HepG2 (cell line): ENCODE data around the gene WASHC4. TPM values are rescaled to one million over a fixed set of nuclear protein-coding genes. Genes with fewer than 3 reads are reported as not detected.

Experiments
- ATAC-seq: fragments of 200-7000 bp; cut with Tn5 transposase; 3 replicates; pipeline ENCODE4 v1.9.1; 2020; ENCODE audit warnings: mild to moderate bottlenecking, moderate library complexity
- BruUV-seq: library from RNA; stranded (reverse); fragments of 400-500 nt; replicated peaks from 2 replicates; lab custom pipeline; 2021; lab: Mats Ljungman, UMichigan
- CTCF ChIA-PET: fragments of 300-600 bp; formaldehyde crosslinking; extraction: SDS; loops from one replicate; lab custom pipeline; 2021; ENCODE audit warnings: low total read pairs, inconsistent platforms, low intra/inter-chr PET ratio; lab: Yijun Ruan, JAX
- POLR2A ChIA-PET: fragments of 350-600 bp; sonication (Branson Sonifier 250); formaldehyde crosslinking; loops from one replicate; lab custom pipeline; 2020; ENCODE audit warnings: antibody characterized with exemption, inconsistent platforms; lab: Yijun Ruan, JAX
- DNase-seq: peaks from one replicate; pipeline ENCODE4 v3.0.0-alpha.2; 2015; ENCODE audit warnings: low spot score
- FAIRE-seq: peaks from 3 replicates; lab custom pipeline; 2011; peaks lifted over from hg19 to GRCh38; lab: Jason Lieb, UNC
- H2AFZ ChIP-seq: one replicate; pipeline ENCODE4 v1.6.1; 2011; ENCODE audit warnings: low read length, inconsistent platforms
- H3K27ac ChIP-seq: fragments of 300-600 bp; 3 replicates; pipeline ENCODE4 v1.8.0; 2011; ENCODE audit warnings: mixed run types, mild to moderate bottlenecking, mixed read lengths, low read length, inconsistent platforms; ENCODE audit not compliant: insufficient read depth; ENCODE audit errors: extremely low read length
- H3K27me3 ChIP-seq, 2 experiments: fragments of 200-600 bp in 1 of 2; 2 replicates in 1 of 2; 3 replicates in 1 of 2; pipeline versions ENCODE4 v1.6.0 to v1.8.0; 2011; ENCODE audit warnings: low read length in 2 of 2, mild to moderate bottlenecking in 2 of 2, moderate library complexity in 2 of 2, inconsistent platforms in 1 of 2; ENCODE audit not compliant: insufficient read depth in 2 of 2, control insufficient read depth in 1 of 2
- H3K36me3 ChIP-seq, 2 experiments: fragments of 200-600 bp in 1 of 2; replicated peaks in 1 of 2; 2 replicates in 1 of 2; 3 replicates in 1 of 2; pipeline versions ENCODE4 v1.5.1 to v1.8.0; 2011; ENCODE audit warnings: low read length in 2 of 2, inconsistent platforms in 1 of 2; ENCODE audit not compliant: insufficient read depth in 2 of 2, control insufficient read depth in 1 of 2
- H3K4me1 ChIP-seq: 2 replicates; pipeline ENCODE4 v1.5.1; 2012; ENCODE audit warnings: low read length, inconsistent platforms; ENCODE audit not compliant: insufficient read depth
- H3K4me2 ChIP-seq: 2 replicates; pipeline ENCODE4 v1.6.0; 2011; ENCODE audit warnings: low read depth, low read length, inconsistent platforms
- H3K4me3 ChIP-seq, 3 experiments: fragments of 200-600 bp in 1 of 3; sonication (generic), shearing (Covaris generic) in 1 of 3; replicated peaks in 1 of 3; 2 replicates each; pipeline ENCODE4 v1.5.1; 2011 to 2016; ENCODE audit warnings: low read length in 3 of 3, inconsistent platforms in 2 of 3, low read depth in 2 of 3, mild to moderate bottlenecking in 2 of 3, control low read depth in 1 of 3, mixed read lengths in 1 of 3; ENCODE audit not compliant: insufficient read depth in 1 of 3
- H3K79me2 ChIP-seq: one replicate; pipeline ENCODE4 v1.6.1; 2011; ENCODE audit warnings: low read length, inconsistent platforms; ENCODE audit not compliant: insufficient read depth
- H3K9ac ChIP-seq: 2 replicates; pipeline ENCODE4 v1.6.0; 2011; ENCODE audit warnings: mild to moderate bottlenecking, low read depth, low read length, inconsistent platforms; ENCODE audit not compliant: insufficient read depth
- H3K9me3 ChIP-seq: 2 replicates; pipeline ENCODE4 v1.5.1; 2012; ENCODE audit warnings: mild to moderate bottlenecking, low read length
- H4K20me1 ChIP-seq: 2 replicates; pipeline ENCODE4 v1.6.0; 2011; ENCODE audit warnings: inconsistent platforms, mild to moderate bottlenecking, low read length, moderate library complexity; ENCODE audit not compliant: insufficient read depth
- HNF4G ChIP-seq, 2 experiments: sonication (generic) in 1 of 2; formaldehyde crosslinking in 1 of 2; IDR thresholded peaks; 2 replicates each; pipeline versions ENCODE4 v1.4.0 to v1.6.1; 2011 to 2020; ENCODE audit warnings: borderline replicate concordance in 2 of 2, low read depth in 2 of 2, mild to moderate bottlenecking in 2 of 2, low read length in 1 of 2, missing genetic modification reagents in 1 of 2, moderate library complexity in 1 of 2
- KAT7 ChIP-seq: IDR thresholded peaks from 2 replicates; pipeline ENCODE4 v1.6.1; 2018; ENCODE audit warnings: borderline replicate concordance, missing compliant biosample characterization
- LCORL ChIP-seq, 2 experiments: fragments of 450-650 bp in 1 of 2; sonication (generic) in 1 of 2; formaldehyde crosslinking in 1 of 2; IDR thresholded peaks; 2 replicates each; pipeline versions ENCODE4 v1.5.0 to v1.6.1; 2017 to 2020; ENCODE audit warnings: antibody characterized with exemption in 1 of 2, missing genetic modification reagents in 1 of 2
- RORA ChIP-seq: sonication (generic); formaldehyde crosslinking; IDR thresholded peaks from 2 replicates; pipeline ENCODE4 v1.5.0; 2020; ENCODE audit warnings: mild to moderate bottlenecking, missing genetic modification reagents, moderate library complexity
- SMAD1 ChIP-seq: sonication (generic); formaldehyde crosslinking; IDR thresholded peaks from 2 replicates; pipeline ENCODE4 v1.4.0; 2020; ENCODE audit warnings: missing genetic modification reagents, low read depth, mild to moderate bottlenecking, borderline replicate concordance
- TCF12 ChIP-seq, 2 experiments: fragments of 450-650 bp in 1 of 2; sonication (generic) in 1 of 2; formaldehyde crosslinking in 1 of 2; IDR thresholded peaks; 2 replicates each; pipeline versions ENCODE4 v1.6.1 to v1.8.0; 2017 to 2022; ENCODE audit warnings: antibody characterized with exemption in 1 of 2, mild to moderate bottlenecking in 1 of 2, missing genetic modification reagents in 1 of 2, moderate library complexity in 1 of 2
- ZNF274 ChIP-seq: sonication (generic); formaldehyde crosslinking; IDR thresholded peaks from 2 replicates; pipeline ENCODE4 v1.5.1; 2020; ENCODE audit warnings: mild to moderate bottlenecking, missing genetic modification reagents
- ZSCAN29 ChIP-seq: sonication (generic); formaldehyde crosslinking; conservative IDR thresholded peaks from 2 replicates; pipeline ENCODE4 v1.4.0; 2020; ENCODE audit warnings: mild to moderate bottlenecking, missing genetic modification reagents
- WGBS: methylation state at CpG from one replicate; pipeline ENCODE4 v1.1.6; 2017; ENCODE audit warnings: low lambda C conversion rate; 5-methylcytosine and 5-hydroxymethylcytosine counted together
- in situ Hi-C: cut with HindIII; loops from 2 replicates; pipeline ENCODE4 v1.10.0; 2017; ENCODE audit warnings: low pct_unique_long_range_greater_than_20kb; ENCODE audit not compliant: extremely low pct_ligation_motif_present
- intact Hi-C: fragments of 100-400 bp; cut with micrococcal nuclease; formaldehyde crosslinking; loops from one replicate; pipeline ENCODE4 v1.10.0; 2022; ENCODE audit not compliant: unreplicated experiment
- polyA plus RNA-seq, 8 experiments: library from polyadenylated mRNA; depleted of rRNA in 3 of 8; stranded (reverse) in 7 of 8; unstranded in 1 of 8; fragments of >200 nt; fragmentation: Illumina TruSeq in 4 of 8; extraction: Trizol in 4 of 8; gene quantifications; 2 replicates each; pipeline versions ENCODE4 v1.2.1 to v1.2.3, GENCODE V29; 2011 to 2016; ENCODE audit warnings: low read depth in 4 of 8, missing spikeins in 1 of 8, mixed read lengths in 1 of 8; ENCODE audit not compliant: insufficient read depth in 1 of 8
- total RNA-seq, 5 experiments: library from RNA; depleted of rRNA; stranded (reverse); fragments of >200 nt; fragmentation: Illumina TruSeq; extraction: Trizol; gene quantifications; 2 replicates each; pipeline ENCODE4 v1.2.3, GENCODE V29; 2016; ENCODE audit warnings: low read depth in 1 of 5

The WASHC4 gene
- total and polyA plus RNA-seq, 2 of the 13 experiments (the other 11 are each of a cell fraction or from before 2014, with no cell fraction given) = 21.0 to 36.3 TPM

DNA sequence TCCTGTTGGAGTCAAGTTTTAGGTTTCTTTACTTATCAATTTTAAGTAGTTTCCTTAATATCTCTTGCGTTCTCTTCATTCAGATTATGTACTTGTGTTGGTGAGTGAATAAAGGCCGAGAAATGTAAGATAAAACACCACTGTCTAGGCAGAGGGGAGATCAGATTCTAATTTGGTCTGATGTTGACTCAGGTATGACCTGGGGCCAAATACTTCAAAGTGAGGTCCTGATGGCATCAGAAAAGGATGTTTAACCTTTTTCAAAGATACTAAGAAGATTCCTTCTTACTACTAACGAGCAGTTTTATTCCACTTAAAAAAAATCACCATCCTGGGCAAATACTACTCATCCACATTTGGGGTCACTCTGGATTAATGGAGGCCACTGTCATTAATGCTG is 101.6 kb downstream of the WASHC4 start:
- no TSS peak for BruUV-seq
- WGBS = 87% methylated on average over 3 of the region's 3 CpGs
- ChIA-PET POLR2A (no interaction called here), CTCF (no interaction called here)
- no peak for ATAC-seq
- Histone ChIP-seq H3K4me3 (no peak overlapping the region), H3K4me2 (no peak overlapping the region), H3K9ac (no peak overlapping the region), H4K20me1 (no peaks in the 10 kb centered on the region), H2AFZ (no peak overlapping the region), H3K9me3 (no peaks in the 10 kb centered on the region), H3K79me2 (no peaks in the 10 kb centered on the region), H3K4me1 (peaks cover under 1% of the 10 kb centered on the region), H3K27me3 (no peaks in the 10 kb centered on the region), H3K27ac (no peak overlapping the region), H3K36me3 (peaks cover 12 to 35% of the 10 kb centered on the region in 2 experiments; a peak in 4 of 5 replicates)
- FAIRE-seq = no peak
- in situ Hi-C loops = no loop called here
- TF ChIP-seq RORA (CRISPR knock-in tag) = no peak
- TF ChIP-seq KAT7 (CRISPR knock-in tag) = no peak
- no peak for DNase-seq
- intact Hi-C loops = no loop called here

DNA sequence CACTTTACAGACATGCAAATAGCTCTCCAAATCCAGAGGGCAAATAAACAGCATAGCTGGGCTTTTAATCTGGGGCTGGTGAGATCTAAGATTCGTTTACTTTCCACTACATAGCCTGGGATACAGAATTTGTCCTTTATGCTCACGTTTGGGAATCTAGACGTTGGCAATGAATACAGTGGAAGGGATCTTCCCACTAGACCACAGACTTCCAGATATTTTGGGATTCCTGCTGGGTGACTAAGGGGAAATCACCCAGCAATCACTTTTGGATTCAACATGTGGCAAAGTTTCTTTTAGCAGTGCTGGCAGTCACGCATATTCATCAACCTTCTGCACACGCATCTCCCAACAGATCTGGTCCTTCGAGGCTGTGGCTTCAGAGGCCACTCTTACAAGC is 104.9 kb downstream of the WASHC4 start:
- peaks cover 14% of the 10 kb centered on the region for H3K4me1 ChIP-seq

More for the DNA sequence above, 104.9 kb downstream of the WASHC4 start:
- intact Hi-C loops = no loop called here
- H3K27ac ChIP-seq = no peak overlapping the region
- ChIA-PET CTCF (no interaction called here), POLR2A (no interaction called here)
- BruUV-seq = no TSS peak
- no peaks in the 10 kb centered on the region for H3K79me2 ChIP-seq
- in situ Hi-C loops = no loop called here
- no peak for TF ChIP-seq SMAD1 (CRISPR knock-in tag)
- no peak for TF ChIP-seq ZSCAN29 (CRISPR knock-in tag)
- no peak for TF ChIP-seq TCF12 (IDR thresholded peaks at IDR 0.05)
- no peak for TF ChIP-seq TCF12 (CRISPR knock-in tag; IDR thresholded peaks at IDR 0.05)
- TF ChIP-seq ZNF274 (CRISPR knock-in tag) = no peak
- no peak for TF ChIP-seq HNF4G (IDR thresholded peaks at IDR 0.05; ENCODE audit: borderline replicate concordance, low read depth, low read length)
- no peak for TF ChIP-seq HNF4G (CRISPR knock-in tag; IDR thresholded peaks at IDR 0.05; ENCODE audit: borderline replicate concordance, low read depth)
- TF ChIP-seq LCORL (IDR thresholded peaks at IDR 0.05) = no peak
- TF ChIP-seq LCORL (CRISPR knock-in tag; IDR thresholded peaks at IDR 0.05) = no peak
- H3K4me3 ChIP-seq = no peak overlapping the region
- 92% methylated on average over 6 of the region's 6 CpGs for WGBS
- H4K20me1 ChIP-seq = no peaks in the 10 kb centered on the region
- no peak overlapping the region for H3K4me2 ChIP-seq
- H3K36me3 ChIP-seq = peaks cover 6 to 26% of the 10 kb centered on the region in 2 experiments; a peak in 4 of 5 replicates
- ATAC-seq = no peak
- H3K9me3 ChIP-seq = no peaks in the 10 kb centered on the region
- no peak for FAIRE-seq
- H2AFZ ChIP-seq = no peak overlapping the region
- no peak for DNase-seq
- no peak overlapping the region for H3K9ac ChIP-seq
- no peaks in the 10 kb centered on the region for H3K27me3 ChIP-seq
